ENCODE results near the gene PSMA3. TPM values are rescaled to one million over a fixed set of nuclear protein-coding genes. Genes with fewer than 3 reads are reported as not detected.
"Not testable (repeated sequence)": the region's sequence is repeated elsewhere in the genome, so short reads cannot be mapped to it uniquely, and the experiment has no call there.

Gene PSMA3
- total RNA-seq = 165 TPM
- long read RNA-seq, transcript PSMA3-201 (11 exons, 970 nt) = major isoform, 79 of 129 reads
- long read RNA-seq, partial matches to known transcripts = 3 of 129 reads
- long read RNA-seq, other reads (novel, unspliced or antisense) = 45 of 129 reads

DNA sequence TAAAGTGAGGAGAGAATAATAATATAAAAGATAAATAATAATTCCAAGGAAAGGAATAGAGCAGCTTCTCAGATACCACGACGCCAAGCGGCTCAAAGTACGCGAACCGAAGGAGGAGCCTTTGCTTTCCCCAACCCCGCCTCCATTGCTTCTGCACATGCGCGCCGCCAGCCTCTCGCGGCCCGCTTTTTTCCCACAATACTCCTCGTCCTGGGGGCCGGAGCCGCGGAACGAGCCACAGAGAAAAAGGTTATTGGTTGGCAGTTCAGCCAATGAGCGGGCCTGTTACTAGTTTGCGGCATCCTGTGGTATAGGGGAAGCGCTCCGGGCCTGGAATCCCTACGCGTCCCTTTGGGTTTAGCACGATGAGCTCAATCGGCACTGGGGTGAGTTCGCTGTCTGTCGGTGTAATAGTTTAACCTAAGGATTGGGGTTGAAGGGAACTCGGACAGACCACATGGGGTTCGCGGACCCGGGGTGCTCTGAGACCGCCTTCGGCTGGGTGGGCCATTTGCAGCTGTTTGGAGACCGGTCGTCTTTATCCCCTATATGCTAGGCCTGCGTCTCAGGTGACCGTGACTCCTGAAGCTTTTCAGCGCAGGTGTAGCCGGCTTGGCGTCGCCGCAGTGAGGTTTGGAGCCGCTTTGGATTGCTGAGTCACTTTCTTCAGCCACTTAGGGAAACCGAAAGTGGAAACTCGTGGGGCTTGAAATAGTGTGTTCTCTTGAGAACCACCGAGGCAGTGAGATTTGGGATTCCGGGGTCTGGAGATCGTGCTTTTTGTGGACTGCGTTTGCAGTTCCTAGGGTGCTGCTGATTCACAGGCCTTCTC is at the start of gene PSMA3:
Gene PSMA3, plus strand, starts transcription at position 288 of the 832 bp plus-strand sequence. Its CDS starts 78 bp downstream, at position 366.
- DNase-seq (ENCODE audit: low spot score) = peak; percentile 99

DNA sequence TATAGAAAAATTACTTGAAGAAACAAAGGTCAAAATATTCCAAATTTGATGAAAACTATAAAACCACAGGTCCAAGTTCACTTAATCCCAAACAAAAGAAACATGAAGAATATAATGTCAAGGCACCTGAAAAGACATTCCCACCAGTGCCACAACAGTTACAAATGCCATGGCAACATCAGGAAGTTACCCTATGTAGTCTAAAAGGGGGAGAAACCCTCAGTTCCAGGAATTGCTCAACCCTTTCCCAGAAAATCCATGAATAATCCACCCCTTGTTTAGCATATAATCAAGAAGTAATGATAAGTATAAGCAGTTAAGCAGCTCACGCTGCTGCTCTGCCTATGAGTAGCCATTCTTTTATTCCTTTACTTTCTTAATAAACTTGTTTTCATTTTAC is 48.4 kb upstream of the PSMA3 start:
- no peak for DNase-seq (ENCODE audit: low spot score)

DNA sequence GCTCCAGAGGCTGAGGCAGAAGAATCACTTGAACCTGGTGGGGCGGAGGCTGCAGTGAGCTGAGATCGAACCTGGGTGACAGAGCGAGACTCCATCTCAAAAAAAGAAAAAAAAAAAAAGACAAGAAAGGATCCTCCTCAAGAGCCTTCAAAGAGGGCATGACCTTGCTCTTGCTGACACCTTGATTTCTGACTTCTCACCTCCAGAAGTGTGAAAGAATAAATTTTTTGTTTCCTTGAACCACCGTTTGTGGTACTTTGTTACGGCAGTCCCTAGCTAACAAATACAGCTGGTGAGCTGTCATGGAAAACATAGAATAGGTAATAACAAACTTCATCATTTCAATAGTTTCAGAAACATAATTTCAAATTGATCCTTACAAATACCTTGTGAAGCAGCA is 46.6 kb upstream of the PSMA3 start:
- DNase-seq (ENCODE audit: low spot score) = no peak

- peak; percentile 94 for DNase-seq (ENCODE audit: low spot score)
Measured at GRCh38 chr14:58199726-58200479, 44.7 kb upstream of the PSMA3 start, which contains the start of gene ACTR10. TSS of gene ACTR10 (plus strand) at chr14:58200149. CDS start at chr14:58200218, 69 bp downstream.

GRCh38 chr14:58200480-58200841 is 44.2 kb upstream of the PSMA3 start:
- no peak for DNase-seq (ENCODE audit: low spot score)

DNA sequence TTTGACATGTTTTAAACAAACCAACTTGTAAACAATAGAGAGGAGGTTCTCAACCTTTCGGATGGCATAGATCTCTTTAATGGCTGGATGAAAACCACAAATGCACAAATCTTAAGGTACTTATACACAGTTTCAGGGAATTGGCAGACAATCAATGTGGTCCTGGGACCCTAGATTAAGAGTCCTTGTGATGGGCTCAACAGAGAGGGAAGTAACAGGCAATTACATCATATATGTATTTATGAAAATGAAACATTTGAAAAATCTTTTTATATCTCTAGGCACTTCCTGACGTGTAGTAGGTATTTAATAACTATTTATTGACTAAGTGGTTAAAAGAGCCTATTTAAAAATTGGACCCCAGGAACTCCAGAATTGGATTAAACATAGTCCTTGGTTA is 43.8 kb upstream of the PSMA3 start:
- DNase-seq (ENCODE audit: low spot score) = no peak

DNA sequence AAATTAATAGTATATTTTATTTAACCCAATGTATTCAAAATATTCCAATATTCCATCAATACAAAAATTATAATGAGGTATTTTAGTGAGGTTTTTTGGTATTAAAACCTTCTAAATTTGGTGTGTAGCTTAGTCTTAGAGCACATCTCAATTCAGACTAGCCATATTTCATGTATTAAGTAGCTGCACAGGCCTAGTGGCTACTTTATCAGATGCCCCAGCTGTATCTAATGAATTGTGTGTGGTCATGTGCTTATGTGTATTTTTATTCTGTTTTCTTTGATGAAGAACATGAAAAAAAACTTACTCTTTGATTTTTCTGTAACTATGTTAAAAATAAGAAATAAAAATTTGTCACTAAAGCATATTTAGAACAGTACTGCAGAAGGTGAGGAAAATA is 31.5 kb upstream of the PSMA3 start:
- no peak for DNase-seq (ENCODE audit: low spot score)

- DNase-seq (ENCODE audit: low spot score) = no peak
Measured at GRCh38 chr14:58215191-58215914, 29.3 kb upstream of the PSMA3 start.

DNA sequence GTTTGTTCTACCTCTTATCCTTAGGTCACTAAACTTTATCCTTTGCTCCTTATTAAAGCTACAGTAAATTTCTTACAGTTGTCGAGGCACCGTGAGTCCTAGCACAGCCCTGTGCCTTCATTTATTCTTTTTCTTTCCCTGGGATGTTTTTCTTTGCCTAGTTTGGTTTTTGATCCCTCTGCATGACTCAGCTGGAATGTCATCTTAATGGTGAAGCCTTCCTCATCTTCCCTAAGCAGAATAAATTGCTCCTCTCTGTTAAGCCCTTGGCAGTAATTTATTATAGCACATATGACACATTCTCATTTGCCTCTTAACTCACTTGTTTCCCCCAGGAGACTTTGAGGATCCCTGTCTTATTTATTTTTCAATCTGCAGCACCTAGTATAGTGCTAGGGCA is 28.1 kb upstream of the PSMA3 start:
- DNase-seq (ENCODE audit: low spot score) = no peak

GRCh38 chr14:58227096-58227819 is 17.4 kb upstream of the PSMA3 start:
- no peak for DNase-seq (ENCODE audit: low spot score)

- DNase-seq (ENCODE audit: low spot score) = no peak
Measured at GRCh38 chr14:58238252-58239243, 6.1 kb upstream of the PSMA3 start.

- DNase-seq (ENCODE audit: low spot score) = no peak
Measured at GRCh38 chr14:58239244-58240195, 5.1 kb upstream of the PSMA3 start.

DNA sequence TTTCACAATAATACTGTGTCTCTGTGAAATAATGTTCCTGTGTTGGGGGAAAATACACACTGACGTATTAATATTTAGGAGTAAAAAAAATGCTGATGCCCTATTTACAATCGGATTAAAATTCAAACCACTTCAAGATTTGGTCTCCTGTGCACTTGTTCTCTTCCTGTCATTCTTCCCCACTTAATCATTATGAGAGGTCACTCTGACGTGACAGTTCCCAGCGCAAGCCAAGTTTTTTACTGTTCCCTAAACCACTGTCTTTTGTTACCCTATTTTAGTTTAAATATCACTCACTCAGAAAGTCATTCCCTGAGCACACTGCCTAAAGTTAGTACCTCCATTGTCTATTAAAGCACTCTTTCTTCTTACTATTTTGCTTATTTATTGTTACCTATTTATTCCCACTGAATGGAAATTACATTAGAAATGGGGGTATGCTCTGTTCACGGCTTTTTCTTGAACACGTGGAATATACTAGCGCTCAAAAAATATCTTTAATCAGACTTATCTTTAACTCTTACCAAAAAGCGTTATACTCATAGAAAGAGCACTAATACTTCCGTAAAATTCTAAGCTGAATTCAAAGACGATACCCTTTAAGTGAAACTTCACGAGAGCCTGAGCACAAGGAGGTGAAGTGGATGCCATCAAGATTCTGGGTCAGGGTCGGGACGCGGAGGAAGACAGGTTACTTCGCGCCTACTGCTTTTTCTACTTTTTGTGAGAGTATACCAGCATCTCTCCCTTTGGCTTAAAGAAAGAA is 670 bp upstream of the PSMA3 start:
- no peak for DNase-seq (ENCODE audit: low spot score)

- no peak for DNase-seq (ENCODE audit: low spot score)
Measured at GRCh38 chr14:58245562-58245961, 919 bp downstream of the PSMA3 start.

- no peak for DNase-seq (ENCODE audit: low spot score)
Measured at GRCh38 chr14:58249611-58250010, 5.0 kb downstream of the PSMA3 start.

DNA sequence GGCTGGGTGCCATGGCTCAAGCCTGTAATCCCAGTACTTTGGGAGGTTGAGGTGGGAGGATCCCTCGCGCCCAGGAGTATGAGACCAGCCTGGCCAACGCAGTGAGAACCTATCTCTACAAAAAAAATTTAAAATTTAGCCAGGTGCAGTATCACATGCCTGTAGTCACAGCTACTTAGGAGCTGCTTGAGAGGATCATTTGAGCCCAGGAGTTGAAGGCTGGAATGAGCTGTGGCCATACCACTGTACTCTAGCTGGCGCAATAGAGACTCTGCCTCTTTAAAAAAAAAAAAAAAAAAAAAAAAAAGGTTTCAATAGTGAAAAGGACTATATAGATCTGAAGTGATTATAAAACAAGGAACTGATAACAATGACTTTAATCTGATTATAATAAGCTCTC is 13.5 kb downstream of the PSMA3 start:
- DNase-seq (ENCODE audit: low spot score) = no peak

DNA sequence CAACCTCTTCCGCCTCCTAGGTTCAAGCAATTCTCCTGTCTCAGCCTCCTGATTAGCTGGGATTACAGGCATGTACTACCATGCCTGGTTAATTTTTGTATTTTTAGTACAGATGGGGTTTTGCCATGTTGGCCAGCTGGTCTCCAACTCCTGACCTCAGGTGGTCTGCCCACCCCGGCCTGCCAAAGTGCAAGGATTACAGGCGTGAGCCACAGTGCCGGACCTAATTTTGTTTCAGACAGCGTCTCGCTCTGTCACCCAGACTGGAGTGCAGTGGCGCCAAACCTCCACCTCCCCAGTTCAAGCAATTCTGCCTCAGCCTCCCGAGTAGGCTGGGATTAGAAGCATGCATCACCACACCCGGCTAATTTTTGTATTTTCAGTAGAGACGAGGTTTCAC is 17.4 kb downstream of the PSMA3 start:
- DNase-seq (ENCODE audit: low spot score) = not testable (repeated sequence)

DNA sequence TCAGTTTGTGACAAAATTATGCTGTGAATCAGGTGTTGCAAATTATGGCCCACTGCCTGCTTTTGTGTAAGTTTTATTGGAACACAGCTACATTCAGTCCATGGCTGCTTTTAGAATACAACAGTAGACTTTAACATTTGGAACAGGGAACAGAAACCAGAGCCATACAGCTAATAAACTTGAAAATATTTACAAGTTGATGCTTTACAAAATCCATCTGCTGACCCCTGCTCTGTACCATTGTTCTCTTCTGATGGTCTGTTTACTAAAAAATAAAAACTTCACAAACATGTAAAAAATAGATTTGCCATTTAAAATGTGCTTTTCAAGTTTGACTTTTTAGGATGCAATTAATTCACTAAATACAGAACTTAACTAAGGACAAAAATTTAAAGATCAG is 20.8 kb downstream of the PSMA3 start:
- no peak for DNase-seq (ENCODE audit: low spot score)

Data from mesenteric fat pad (tissue), 1 donor.